Measurements from ENCODE around the gene SGF29. TPM values are rescaled to one million over a fixed set of nuclear protein-coding genes. Genes with fewer than 3 reads are reported as not detected.

Gene SGF29
- total and polyA plus RNA-seq, 2 of the 8 experiments (the other 6 are each of a cell fraction or from before 2014, with no cell fraction given) = 3.1 to 22.7 TPM

- H4K91ac ChIP-seq (replicated peaks; ENCODE audit: insufficient read length, low read length) = no peak within 1 kb of the TSS
- H3K4me2 ChIP-seq (ENCODE audit: insufficient read depth in 1 of 2, low read depth in 2 of 2, low read length in 2 of 2) = no peak within 1 kb of the TSS
- H3K79me1 ChIP-seq (ENCODE audit: low read depth, low read length) = no peaks in the 10 kb centered on the region
- H2BK12ac ChIP-seq (ENCODE audit: low read depth, low read length) = 0 out of 2 replicates have a peak within 1 kb of the TSS, but pooled peaks have one; percentile 35
- CTCF ChIA-PET (ENCODE audit: partially characterized antibody) = no interaction called here
- H3K27ac ChIP-seq (ENCODE audit: low read depth, low read length) = no peak within 1 kb of the TSS
- no peaks in the 10 kb centered on the region for H4K20me1 ChIP-seq (replicated peaks in 1 of 2; ENCODE audit: control insufficient read depth in 1 of 2, insufficient read depth in 2 of 2, low read length in 2 of 2)
- H2AK5ac ChIP-seq (ENCODE audit: low read depth, low read length) = no peak within 1 kb of the TSS
- H2BK5ac ChIP-seq (ENCODE audit: low read depth, low read length) = no peak within 1 kb of the TSS; the same call in 1 of the 2 replicates
- no peak within 1 kb of the TSS for H3K23ac ChIP-seq (ENCODE audit: insufficient read length)
- H3K4me3 ChIP-seq (ENCODE audit: extremely low read depth in 1 of 4, insufficient read depth in 2 of 4, low read depth in 3 of 4, low read length in 4 of 4) = no peak within 1 kb of the TSS
- H2BK15ac ChIP-seq (ENCODE audit: low read length) = no peak within 1 kb of the TSS
- H4K8ac ChIP-seq (ENCODE audit: extremely low read depth, insufficient read depth, low read length) = peak within 1 kb of the TSS; percentile 73; the same call in 1 of the 2 replicates
- H3K27me3 ChIP-seq (replicated peaks in 1 of 4; ENCODE audit: control insufficient read depth in 3 of 4, extremely low read depth in 1 of 4, insufficient read depth in 3 of 4, low read length in 3 of 4) = no peaks in the 10 kb centered on the region
- no peak within 1 kb of the TSS for H2BK20ac ChIP-seq (ENCODE audit: low read length)
- no peaks in the 10 kb centered on the region for H3K36me3 ChIP-seq (ENCODE audit: control insufficient read depth in 2 of 4, insufficient read depth in 4 of 4, low read length in 3 of 4)
- peak within 1 kb of the TSS; percentile 84 for H2AFZ ChIP-seq (ENCODE audit: low read length)
- no peak within 1 kb of the TSS for H3K4ac ChIP-seq (replicated peaks; ENCODE audit: insufficient read length, low read depth, low read length)
- no peak within 1 kb of the TSS; the same call in 1 of the 2 replicates for H3K18ac ChIP-seq (ENCODE audit: extremely low read depth, low read length)
- FAIRE-seq (no peak), DNase-seq (ENCODE audit: low read depth in 1 of 2, low spot score in 2 of 2) (no peak)
- H3K9ac ChIP-seq (replicated peaks in 1 of 4; ENCODE audit: extremely low read depth in 1 of 4, low read depth in 3 of 4, low read length in 3 of 4) = no peak within 1 kb of the TSS
- POLR2A ChIA-PET (ENCODE audit: partially characterized antibody) = interaction anchor here (1.6 kb wide), 1 partner anchor 15 kb away, joined by 5 read pairs; the partner anchor contains the start of gene SGF29
- H3K4me1 ChIP-seq (replicated peaks in 1 of 4; ENCODE audit: control insufficient read depth in 3 of 4, insufficient read depth in 4 of 4, low read length in 3 of 4) = peaks cover 0 to 4% (median 1%) of the 10 kb centered on the region in 4 experiments; a peak in 2 of 7 replicates
- H2BK120ac ChIP-seq (replicated peaks; ENCODE audit: low read depth, low read length) = no peak within 1 kb of the TSS
- H3K56ac ChIP-seq (replicated peaks; ENCODE audit: insufficient read length, low read depth, low read length) = no peak within 1 kb of the TSS
- no peak within 1 kb of the TSS for H4K5ac ChIP-seq (ENCODE audit: insufficient read length, low read depth, low read length)
- no peaks in the 10 kb centered on the region for H3K79me2 ChIP-seq (ENCODE audit: control insufficient read depth in 1 of 2, insufficient read depth in 2 of 2, low read length in 2 of 2)
- H3K14ac ChIP-seq (ENCODE audit: insufficient read length) = no peak within 1 kb of the TSS
- no peaks in the 10 kb centered on the region for H3K9me3 ChIP-seq (ENCODE audit: insufficient read depth in 2 of 2, low read depth in 1 of 2, low read length in 1 of 2)
- WGBS, 2 experiments (ENCODE audit: extremely low coverage in 1 of 2, insufficient coverage in 1 of 2, insufficient read length in 1 of 2, insufficient replicate concordance in 2 of 2, low coverage in 1 of 2, low lambda C conversion rate in 2 of 2, missing lambda C conversion rate in 1 of 2) = 81% methylated on average over 22 of the region's 22 CpGs; no CpG with 5 or more reads in 1 of the 2 experiments
- H3K23me2 ChIP-seq (ENCODE audit: low read depth, low read length) = no peaks in the 10 kb centered on the region
- no peak for TF ChIP-seq SIRT6 (IDR thresholded peaks at IDR 0.05; ENCODE audit: low read length)
- 0 out of 2 replicates have a peak, but pooled peaks have one; percentile 28 for TF ChIP-seq CEBPB (IDR thresholded peaks at IDR 0.05; ENCODE audit: low read depth, low read length)
- TF ChIP-seq ATF2 (IDR thresholded peaks at IDR 0.05; ENCODE audit: low read length) = no peak
- no peak for TF ChIP-seq CBX8 (IDR thresholded peaks at IDR 0.05; ENCODE audit: borderline replicate concordance, low read depth, low read length)
- no peak for TF ChIP-seq POU5F1 (IDR thresholded peaks at IDR 0.05; ENCODE audit: low read depth, low read length)
- no peak for TF ChIP-seq SUZ12 (IDR thresholded peaks at IDR 0.05; ENCODE audit: low read length)
- TF ChIP-seq TBP (IDR thresholded peaks at IDR 0.05; ENCODE audit: low read depth, low read length) = peak; percentile 39; the same call in 1 of the 2 replicates
Observed at GRCh38 chr16:28538733-28539596, 14.8 kb upstream of the SGF29 start, which contains the start of gene NUPR1. Gene NUPR1 (minus strand): TSS chr16:28538974. CDS start chr16:28538907, 67 bp downstream.

Measured in H1 (cell line).